DMS153 treated with DMSO at 0.1 percent for 48 hours (cell line): Measurements from ENCODE around the gene C11orf91.
"Not testable (repeated sequence)": the region's sequence is repeated elsewhere in the genome, so short reads cannot be mapped to it uniquely, and the experiment has no call there.

Experiments
- DNase-seq: peaks from one replicate; lab custom pipeline; 2025; ENCODE audit not compliant: unreplicated experiment; lab: John Stamatoyannopoulos, UW

Gene C11orf91

DNA sequence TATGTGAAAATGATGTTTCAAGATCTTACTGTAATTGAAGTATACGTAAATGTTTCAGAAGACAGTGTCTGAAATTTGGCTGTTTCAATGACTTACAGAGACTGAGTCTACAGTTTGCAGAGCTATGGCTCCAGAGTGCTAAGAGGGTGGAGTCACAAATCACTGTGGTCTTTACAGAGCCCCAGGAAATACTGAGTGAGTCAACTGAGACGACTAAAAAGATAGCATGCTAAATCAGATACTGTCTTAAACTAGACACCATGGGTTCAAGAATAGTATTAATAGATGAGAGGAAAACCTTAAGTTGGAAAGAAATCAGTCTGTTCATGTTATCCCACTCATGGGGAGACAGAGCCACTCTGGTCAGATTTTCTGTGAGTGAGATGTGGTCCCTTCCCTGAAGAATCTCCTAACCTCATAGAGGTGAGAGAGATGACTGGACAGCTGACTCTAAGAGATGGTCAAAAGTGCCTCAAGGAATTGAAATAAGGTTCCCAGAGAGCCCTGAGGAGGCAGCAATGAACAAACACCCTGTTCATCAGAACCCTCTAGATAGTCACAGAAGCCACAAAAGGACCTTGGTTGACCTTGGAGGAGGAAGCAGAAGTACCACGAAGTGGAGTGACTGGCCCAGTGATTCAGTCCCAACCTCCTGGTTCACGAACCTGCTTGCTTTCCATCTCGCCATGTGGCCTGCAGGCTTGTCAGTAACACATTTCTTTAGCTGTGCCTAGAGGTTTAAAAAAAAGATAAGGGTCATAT, 30.2 kb downstream of the C11orf91 start:
- DNase-seq: no peak

DNA sequence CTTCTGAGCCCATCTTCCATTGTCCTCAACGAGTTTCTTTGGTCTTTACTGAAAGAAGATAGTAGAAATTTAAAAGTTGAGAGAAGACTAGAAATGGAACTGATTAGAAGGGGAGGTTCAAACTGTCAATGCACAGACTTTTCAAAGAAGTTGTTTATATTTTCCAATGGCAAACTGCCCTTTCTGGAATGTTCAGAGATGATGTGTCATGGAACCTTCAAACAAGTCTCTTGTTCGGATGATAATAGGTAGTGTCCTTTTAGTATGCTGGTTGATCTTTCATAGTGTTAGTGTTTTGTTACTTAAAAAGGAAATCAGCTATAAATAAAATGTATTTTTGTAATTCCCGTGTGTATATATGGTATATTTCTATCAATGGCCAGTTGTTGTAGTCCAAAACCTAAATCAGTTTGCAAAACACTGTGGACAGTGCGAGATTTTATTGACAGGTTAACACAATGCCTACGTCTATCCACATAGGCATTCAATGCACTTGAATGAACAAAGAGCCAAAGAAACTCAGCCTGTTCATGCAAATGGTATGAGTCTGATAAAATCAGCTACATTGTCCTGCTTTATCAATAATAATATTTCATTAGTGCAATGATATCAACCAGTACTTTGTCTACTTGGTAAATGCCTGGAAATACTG, 30.9 kb downstream of the C11orf91 start:
- DNase-seq: no peak

DNA sequence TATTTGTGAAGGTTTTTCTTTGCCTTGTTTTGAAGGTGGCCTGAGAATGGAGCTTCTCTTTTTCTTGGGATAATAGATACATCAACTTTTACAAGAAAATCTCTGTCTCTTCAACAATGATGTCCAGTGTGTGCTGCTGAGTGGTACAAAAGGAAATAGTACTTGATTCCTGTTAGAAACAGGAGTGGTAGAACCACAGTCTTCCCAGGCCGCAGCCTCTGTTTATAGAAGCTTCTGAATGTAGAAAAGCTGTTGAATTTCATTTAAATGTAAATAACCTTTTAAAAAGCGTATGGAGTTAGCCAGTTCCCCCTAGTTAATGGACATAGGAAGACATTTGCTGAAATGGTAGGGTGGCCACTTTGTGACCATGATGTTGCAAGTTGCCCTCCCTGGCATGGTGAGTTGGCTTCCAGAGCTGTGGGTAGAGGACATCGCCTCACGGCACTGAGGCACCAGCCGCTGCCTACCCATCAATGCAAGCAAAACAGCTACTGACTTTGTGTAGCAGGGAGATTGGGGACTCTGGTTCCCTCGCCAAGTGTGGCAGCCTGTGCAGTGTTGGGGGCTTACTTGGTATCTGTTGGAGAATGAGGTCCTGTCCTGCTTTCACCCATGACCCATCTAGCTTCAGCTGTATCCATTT, 31.6 kb downstream of the C11orf91 start:
- no peak for DNase-seq

DNA sequence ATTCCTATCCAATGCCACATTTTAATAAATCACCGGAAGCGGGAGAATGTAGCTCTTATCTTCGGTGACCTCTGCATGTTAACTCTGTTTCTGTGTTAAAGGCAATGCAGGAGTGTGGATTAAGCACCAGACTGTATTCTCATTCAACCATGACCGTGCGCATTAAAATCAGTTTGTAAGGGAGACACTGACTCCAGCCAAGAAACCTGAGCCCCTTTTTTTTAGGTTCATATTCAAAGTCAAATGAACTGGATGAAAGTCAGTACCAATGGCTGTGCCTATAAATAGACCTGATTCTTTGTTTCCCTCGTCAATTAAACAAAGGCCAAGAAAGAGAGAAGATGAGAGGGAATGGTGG, 32.2 kb downstream of the C11orf91 start:
- no peak for DNase-seq

DNA sequence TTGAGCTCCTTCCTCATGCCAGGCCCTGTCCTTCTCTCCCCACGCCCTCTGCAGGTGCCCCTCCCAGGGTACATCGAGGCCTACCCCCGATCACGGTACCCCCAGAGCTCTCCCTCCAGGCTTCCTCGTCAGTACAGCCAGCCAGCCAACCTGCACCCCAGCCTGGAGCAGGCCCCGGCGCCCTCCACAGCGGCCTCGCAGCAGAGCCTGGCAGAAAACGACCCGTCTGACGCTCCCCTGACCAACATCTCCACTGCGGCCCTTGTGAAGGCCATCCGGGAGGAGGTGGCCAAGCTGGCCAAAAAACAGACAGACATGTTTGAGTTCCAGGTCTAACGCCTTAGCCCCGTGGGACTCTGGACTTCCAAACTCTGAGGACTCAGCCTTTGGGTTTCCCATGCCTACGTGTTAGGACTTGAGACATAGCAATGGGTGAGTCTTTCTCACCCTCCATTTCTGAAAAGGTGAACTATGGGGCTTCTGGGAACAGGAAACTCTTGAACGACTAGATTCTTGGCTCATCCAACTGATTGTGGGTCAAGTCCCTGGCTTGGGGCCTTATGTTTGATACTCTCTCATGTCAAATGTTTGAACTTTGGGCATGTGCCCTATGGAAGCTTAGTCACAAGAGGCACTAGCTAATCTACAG, 32.7 kb downstream of the C11orf91 start:
- no peak for DNase-seq

DNA sequence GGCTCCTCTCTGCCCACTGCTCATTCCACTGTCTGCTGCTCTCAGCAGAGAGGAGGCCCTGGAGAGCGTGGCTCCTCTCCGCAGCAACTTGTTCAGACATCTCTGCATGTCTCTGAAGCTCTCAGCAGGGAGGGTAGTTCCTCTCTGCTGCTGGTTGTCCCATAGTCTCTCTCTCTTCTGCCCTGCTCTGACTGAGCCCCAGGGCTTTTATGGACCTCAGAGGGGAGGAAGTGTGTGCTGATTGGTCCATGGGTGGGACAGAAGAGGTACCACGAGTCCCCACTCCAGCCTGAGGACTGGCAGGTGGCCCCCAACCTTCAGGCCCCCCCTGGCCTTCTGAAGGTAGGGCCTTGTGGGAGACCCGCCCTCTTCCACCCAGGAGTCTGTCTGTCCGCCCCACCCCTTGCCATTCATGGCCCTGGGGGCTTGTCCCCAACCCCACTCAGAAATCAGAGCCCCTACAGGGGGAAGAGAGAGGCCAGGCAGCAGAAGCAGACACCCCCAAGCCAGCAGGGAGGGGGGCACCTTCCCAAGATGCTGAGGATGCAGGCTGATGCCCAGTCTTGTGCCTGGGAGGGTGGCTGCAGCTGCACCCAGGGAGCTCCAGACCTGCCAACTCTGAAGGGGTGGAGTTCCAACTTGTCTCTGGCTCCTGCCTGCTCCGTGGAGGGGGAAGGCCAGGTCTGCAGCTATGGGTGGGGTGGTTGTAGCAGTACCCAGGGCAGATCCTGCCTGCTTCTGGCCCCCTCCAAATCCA, 35.1 kb downstream of the C11orf91 start:
- no peak for DNase-seq

DNA sequence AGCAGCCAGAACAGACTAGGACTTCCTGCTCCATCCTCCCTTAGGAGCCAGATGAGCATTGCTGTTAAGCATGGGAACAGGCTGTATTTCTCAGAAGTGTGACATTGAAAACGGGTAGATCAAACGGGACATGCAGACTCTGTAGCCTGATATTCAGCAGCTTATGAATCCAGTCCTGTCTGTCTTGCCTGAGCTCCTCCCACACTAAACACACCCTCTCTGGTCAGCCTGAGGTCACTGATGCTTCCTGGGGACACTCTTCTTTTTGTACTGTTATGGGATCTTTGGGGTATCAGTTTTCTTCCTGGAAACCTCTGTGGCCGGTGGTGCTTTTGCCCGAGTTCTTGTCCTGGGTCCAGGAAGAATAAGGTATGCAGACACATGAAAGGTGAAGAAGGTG, 35.8 kb downstream of the C11orf91 start:
- DNase-seq: no peak

DNA sequence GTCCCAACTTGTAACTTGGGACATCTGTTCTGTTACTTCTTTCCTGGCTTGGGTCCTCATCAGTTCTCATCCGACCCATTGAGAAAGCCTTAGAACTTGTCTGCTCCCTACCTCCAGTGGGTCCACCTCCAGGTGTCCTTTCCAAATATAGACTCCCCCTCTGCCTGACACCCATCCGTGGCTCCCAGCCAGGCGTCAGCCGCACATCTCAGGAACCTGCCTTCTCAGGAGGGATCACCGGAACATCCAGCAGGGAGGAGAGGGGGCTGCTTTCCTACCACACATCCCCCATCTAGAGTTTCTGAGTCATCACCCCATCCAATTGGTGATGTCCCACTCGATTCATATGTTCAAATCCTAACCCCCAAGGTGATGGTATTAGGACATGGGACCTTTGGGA, 36.5 kb downstream of the C11orf91 start:
- DNase-seq: no peak

DNA sequence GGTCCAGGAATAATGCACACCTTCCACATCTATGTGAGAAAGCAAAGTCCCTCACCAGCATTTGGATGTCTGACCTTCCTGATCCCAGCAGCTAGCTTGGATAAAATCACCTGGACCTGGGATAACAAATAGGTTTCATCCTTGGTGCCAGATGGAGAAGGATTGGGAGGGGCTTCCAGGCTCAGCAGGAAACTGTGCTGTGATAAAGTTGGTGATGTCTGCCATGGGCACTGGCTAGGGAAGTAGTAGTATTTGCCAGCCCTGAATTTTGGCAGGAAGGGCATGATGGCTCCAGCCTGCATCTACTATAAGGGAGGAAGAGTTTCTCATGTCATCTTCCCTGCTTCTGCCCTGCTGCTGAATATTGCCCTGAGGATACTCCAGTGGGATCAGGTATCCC, 37.5 kb downstream of the C11orf91 start:
- no peak for DNase-seq

DNA sequence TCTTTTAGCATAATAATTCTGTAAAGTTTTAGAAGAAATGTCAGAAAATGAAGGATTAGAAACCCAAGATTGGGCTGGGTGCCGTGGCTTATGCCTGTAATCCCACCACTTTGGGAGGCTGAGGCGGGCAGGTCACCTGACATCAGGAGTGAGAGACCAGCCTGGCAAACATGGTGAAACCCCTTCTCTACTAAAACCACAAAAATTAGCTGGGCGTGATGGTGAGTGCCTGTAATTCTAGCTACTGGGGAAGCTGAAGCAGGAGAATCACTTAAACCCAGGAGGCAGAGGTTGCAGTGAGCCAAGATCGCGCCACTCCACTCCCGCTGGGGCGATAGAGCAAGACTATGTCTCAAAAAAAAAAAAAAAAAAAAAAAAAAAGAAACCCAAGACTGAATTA, 39.1 kb downstream of the C11orf91 start:
- DNase-seq: not testable (repeated sequence)

DNA sequence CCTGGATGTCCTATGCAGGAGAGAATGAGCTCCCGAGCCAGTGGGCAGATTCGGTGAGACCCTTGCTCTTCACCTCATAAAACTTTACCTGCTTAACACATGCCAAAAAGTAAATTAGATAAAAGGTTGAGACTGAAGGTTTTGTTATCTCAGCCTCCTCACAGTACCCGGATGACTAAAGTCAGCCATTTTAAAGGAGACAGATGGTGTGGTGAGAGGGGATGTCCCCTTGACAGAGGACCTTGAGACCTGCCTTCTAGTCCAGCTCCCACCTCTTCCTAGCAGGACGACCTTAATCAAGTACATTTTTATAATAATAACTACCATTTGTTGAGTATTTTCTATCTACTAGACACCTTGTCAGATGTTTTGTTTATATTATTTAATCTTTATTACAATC, 39.7 kb downstream of the C11orf91 start:
- no peak for DNase-seq

DNA sequence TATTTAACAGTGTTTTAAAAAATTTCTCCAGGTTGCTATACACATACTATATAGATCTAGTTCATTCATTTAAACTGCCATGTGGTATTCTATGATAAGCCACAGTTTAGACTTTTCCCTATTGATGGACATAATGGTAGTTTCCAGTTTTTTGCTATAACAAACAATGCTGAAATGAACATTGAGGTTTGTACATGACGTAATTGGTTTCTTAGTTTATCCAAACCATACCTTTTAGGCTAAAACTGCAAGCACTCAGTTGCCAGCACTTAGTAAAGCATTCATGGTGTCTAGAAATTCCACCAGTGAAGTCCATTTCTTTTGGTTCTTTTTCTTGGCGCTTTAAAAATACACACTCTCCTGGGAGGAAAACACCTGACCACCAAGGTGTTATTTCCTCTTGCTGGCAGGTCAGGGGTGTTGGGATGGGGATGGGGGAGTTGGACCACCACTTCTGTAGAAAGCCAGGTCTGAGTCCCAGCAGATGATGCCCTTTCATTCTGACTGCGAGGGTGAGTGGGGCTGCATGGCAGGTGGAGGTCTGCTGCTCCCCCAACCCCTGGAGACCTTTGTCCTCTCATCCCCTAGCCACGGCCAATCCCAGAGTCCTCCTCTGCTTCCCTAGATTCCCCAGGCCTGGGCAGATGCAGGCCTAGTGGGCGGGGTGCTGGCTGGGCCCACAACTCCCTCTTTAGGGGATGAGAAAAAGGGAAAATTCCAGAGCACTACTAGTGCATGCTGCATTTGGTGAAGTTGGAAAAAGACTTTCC, 41.1 kb downstream of the C11orf91 start:
- DNase-seq: no peak

DNA sequence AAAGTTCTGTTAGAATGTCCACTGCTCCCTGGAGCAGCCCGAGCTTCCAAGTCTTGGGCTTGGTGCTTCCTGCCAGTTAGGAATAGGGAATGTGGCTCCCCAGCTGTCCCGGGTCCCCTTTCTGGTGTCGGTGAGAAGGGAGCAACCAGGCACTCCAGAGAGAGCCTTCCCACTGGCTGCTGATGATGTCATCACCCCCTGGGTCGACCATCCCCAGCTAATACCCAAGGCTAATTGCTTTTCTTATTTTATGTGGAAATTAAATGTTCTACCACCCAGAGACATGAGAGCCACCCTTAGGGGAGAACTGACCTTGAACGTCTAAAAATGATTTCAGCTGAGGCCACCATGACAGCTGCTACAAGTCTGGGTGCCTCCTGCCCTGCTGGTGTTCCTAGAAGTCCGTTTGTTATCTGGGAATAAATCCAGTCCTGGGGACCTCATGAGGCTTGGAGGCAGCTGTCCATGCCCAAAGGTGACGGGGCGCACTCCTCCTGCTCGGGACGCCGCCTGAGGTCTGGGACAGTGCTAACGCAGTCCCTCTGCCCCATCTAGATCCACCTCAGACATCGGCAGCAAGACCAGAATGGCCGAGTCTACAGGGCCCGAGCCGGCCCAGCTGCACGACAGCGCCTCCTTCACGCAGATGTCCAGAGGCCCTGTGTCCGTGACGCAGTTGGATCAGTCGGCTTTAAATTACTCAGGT, 42.3 kb downstream of the C11orf91 start:
- DNase-seq: no peak

DNA sequence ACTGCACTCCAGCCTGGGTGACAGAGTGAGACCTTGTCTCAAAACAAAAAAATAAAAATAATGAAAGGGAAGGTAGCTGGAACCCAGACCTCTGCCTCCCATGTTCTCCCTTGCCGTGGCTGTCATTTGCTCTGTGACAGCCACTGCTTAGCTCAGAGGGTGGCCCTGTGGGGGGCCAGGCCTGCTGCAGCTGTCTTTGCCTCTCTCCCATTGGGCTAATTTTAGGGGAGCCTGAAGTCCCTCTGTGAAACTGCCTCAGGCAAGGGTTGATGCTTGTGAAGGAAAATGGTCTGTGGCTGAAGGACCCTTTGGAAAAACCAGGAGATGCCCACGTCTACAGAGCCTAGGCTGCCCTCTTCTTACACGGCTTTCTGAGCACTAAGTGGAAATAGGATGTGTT, 42.9 kb downstream of the C11orf91 start:
- no peak for DNase-seq

DNA sequence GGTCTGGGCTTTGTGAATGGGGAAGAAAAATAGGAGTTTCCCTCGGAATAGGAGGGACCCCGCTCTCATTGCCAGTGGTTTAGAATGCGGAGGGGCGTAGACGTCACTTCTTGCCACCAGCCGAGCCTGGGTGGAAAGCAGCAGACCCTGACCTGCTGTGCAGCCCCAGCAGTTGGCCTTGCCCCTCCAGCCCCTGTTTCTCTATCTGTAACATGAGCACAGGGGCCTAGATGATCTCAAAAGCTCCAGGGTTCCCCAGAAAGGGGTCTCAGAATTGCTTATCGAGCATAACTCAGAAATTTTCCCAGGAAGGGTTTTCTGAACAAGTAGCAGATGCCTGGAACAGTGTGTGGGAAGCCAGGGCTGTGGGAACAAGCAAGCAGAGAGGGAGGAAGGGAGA, 43.9 kb downstream of the C11orf91 start:
- no peak for DNase-seq

DNA sequence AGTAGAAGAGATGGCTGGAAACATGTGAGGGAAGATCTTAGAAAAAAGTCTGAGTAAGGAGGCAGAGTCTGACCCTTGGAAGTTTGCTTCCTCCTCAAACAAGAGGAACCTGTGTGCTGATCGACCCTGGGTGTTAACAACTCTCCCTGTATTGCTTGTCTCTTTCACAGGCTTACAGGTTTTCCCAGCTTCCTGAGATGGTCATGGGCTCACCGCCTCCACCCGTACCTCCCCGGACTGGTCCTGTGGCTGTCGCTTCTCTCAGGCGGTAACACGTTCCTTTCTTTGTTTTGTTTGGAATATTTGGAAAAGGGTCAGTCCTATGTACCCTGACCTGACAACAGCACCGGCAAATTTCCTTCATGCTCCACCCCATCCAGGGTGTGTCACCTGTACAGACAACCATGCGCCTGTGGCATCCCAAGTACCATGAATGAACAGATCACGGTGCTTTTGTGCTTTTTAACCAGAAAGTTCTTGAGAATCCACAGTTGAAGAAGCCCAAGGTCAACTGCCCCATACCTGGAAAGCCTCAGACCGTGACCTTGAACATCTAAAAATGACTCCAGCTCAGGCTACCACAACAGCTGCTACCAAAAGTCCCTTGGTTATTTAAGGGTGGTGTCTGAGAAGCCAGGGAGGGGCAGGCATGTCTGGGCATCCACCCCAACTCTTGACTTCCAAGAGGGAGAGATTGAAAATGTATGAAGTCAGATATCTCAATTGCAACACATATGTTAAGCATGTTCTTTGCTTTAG, 44.6 kb downstream of the C11orf91 start:
- no peak for DNase-seq

DNA sequence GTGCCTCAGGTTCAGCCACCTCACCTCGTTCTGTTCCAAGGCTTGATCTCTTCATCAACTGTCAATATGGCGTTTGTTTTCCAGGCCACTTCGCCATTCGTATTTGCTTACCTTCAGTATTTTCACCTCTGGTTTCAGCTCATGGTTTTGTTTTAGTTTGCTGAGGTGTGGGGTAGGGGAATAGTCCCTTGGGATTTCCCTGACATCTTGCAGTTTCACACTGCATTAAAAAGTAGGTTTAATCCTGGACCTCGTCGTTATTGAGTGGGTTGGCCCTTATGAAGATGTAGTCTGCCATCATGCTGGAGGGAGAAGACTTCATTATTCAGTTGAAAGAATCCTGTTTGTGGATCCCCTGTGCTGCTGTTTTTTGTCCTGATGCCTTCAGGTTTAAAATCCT, 46.0 kb downstream of the C11orf91 start:
- DNase-seq: no peak

DNA sequence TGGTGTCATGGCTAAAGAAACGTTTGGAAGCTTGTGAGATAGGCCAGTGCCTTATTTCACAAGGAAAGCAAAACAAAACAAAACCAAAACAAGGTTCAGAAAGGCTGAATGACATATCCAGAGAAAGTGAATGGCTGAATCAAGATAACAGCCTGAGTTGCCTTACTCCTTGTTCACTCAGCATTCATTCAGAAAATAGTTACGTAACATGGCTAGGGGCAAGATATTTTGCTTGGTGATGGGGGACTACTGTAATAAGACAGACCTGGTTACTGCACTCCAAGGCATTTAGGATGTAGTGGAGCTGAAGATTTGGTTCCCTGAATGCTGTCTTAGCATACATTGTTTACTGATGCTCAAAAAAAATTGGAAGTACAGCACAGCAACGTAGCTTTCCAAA, 47.7 kb downstream of the C11orf91 start:
- no peak for DNase-seq

DNA sequence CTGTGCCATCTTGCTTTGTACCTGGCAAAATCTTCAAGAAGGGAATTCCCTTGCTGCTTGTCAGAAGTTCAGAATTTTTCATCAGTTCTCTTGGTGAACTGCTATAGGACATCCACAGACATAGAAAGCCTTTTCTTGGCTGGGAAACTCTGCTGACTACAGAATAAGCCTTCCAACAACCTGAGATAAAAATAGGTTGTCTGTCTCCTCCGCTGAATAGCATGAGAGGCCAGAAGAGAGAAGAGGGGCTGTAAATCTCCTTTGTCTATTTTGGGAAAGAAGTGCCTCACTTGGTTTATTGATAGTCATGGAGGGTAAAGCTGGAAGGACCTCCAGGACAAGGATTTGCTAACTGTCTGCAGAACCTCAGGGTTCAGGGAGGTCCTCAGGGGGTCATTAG, 48.2 kb downstream of the C11orf91 start:
- no peak for DNase-seq
